ENCODE measurements around the gene RNFT2.

DNA sequence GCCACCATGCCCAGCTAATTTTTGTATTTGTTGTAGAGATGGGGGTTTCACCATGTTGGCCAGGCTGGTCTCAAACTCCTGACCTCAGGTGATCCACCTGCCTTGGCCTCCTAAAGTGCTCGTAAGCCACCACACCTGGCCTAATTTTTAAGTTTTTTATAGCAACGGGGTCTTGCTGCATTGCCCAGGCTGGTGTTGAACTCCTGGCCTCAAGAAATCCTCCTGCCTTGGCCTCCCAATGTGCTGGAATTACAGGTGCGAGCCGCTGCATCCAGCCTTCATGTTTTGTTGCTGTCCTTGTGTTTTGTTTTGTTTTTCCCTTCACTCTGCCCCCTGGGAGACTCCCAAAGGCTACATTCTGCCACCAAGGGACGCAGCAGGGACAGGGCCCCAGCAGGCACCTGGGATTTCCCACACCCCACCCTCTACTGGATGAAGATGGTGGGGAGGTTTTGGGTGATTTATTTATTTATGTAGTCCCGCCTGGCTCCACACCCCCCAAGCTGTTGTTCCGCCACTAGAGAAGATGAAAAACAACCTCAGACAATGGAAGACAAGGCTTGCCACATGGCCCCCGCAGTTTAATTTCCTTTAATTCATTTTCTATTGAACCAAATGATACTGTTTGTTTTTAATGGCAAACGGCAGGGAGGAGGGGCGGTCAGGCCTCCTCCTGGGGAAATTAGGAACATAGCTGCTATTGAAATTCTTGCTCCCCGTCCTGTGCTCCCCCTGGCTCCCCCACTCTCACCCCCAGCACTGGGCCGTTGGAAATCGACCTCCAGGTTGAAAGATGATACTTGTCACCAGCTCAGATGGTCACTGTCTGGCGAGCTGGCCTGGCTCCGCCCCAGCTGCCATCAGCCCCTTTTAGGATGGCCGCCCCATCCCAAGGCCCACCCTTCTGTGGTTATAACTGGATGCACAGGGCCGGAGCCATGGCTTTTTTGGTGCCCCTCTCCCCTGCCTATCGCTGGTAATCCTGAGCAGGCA is 70.3 kb downstream of the RNFT2 start:
- TF ChIP-seq CTCF (IDR thresholded peaks at IDR 0.05 in 4 of 5, conservative IDR thresholded peaks at IDR 0.05 in 1 of 5): no peak
- no peak for TF ChIP-seq POLR2A (IDR thresholded peaks at IDR 0.05)
